NCI-H2196 (cell line): ENCODE results near the gene RPS19BP1.

Experiments
- DNase-seq: peaks from one replicate; lab custom pipeline; 2025; ENCODE audit not compliant: unreplicated experiment; lab: John Stamatoyannopoulos, UW

The RPS19BP1 gene

GRCh38 chr22:39559456-39560105 is 27.0 kb upstream of the RPS19BP1 start:
- peak; percentile 9 for DNase-seq

GRCh38 chr22:39558950-39559349 is 26.4 kb upstream of the RPS19BP1 start:
- DNase-seq, result no peak

GRCh38 chr22:39558254-39558727 is 25.7 kb upstream of the RPS19BP1 start:
- no peak for DNase-seq

GRCh38 chr22:39556970-39557841 is 24.7 kb upstream of the RPS19BP1 start:
- peak; percentile 28 for DNase-seq

- no peak for DNase-seq
These were observed 21.6 kb upstream of the RPS19BP1 start for GRCh38 chr22:39554151-39554550.

- DNase-seq, result no peak
These were observed 20.9 kb upstream of the RPS19BP1 start for GRCh38 chr22:39553429-39553828.

GRCh38 chr22:39547587-39547947 is 15.0 kb upstream of the RPS19BP1 start:
- no peak for DNase-seq

GRCh38 chr22:39546889-39547586 is 14.5 kb upstream of the RPS19BP1 start:
- DNase-seq, result peak; percentile 6

GRCh38 chr22:39545386-39546365 is 13.1 kb upstream of the RPS19BP1 start:
- DNase-seq, result no peak

GRCh38 chr22:39543095-39543494 is 10.5 kb upstream of the RPS19BP1 start:
- no peak for DNase-seq

- DNase-seq, result no peak
These were observed 5.4 kb upstream of the RPS19BP1 start for GRCh38 chr22:39537975-39538374.

- no peak for DNase-seq
These were observed 4.2 kb upstream of the RPS19BP1 start for GRCh38 chr22:39536711-39537110.

- DNase-seq, result no peak
These were observed 3.4 kb upstream of the RPS19BP1 start for GRCh38 chr22:39535831-39536449.

GRCh38 chr22:39535357-39535725 is 2.8 kb upstream of the RPS19BP1 start:
- DNase-seq, result no peak

- DNase-seq, result peak; percentile 58
These were observed 2.2 kb upstream of the RPS19BP1 start for GRCh38 chr22:39534591-39535356.

GRCh38 chr22:39534092-39534506 is 1.6 kb upstream of the RPS19BP1 start:
- no peak for DNase-seq

GRCh38 chr22:39530692-39531331 is 1.7 kb downstream of the RPS19BP1 start:
- DNase-seq, result no peak

- no peak for DNase-seq
These were observed 2.4 kb downstream of the RPS19BP1 start for GRCh38 chr22:39530116-39530515.

- no peak for DNase-seq
These were observed 3.1 kb downstream of the RPS19BP1 start for GRCh38 chr22:39529487-39529851.
